Effector memory CD4-positive, alpha-beta T cell (primary cell): Measurements from ENCODE around the gene CCT5.

ENCODE experiments used
- DNase-seq, 3 donors: peaks; one replicate each; pipeline ENCODE4 v3.0.0-alpha.2; 2020
- H3K27ac ChIP-seq: 2 replicates; pipeline ENCODE4 v1.7.0; 2013; ENCODE audit warnings: mild to moderate bottlenecking, low read length, moderate library complexity; ENCODE audit not compliant: insufficient read depth, poor library complexity, severe bottlenecking
- H3K27me3 ChIP-seq: replicated peaks from 2 replicates; pipeline ENCODE4 v1.7.0; 2013; ENCODE audit warnings: mild to moderate bottlenecking, low read length; ENCODE audit not compliant: insufficient read depth, control insufficient read depth, poor library complexity, severe bottlenecking
- H3K36me3 ChIP-seq: 2 replicates; pipeline ENCODE4 v1.7.0; 2013; ENCODE audit warnings: mild to moderate bottlenecking, low read length, moderate library complexity; ENCODE audit not compliant: control insufficient read depth, insufficient read depth
- H3K4me1 ChIP-seq: 2 replicates; pipeline ENCODE4 v1.7.0; 2013; ENCODE audit warnings: low read length, mild to moderate bottlenecking; ENCODE audit not compliant: control insufficient read depth, insufficient read depth, poor library complexity, severe bottlenecking
- H3K4me3 ChIP-seq: 2 replicates; pipeline ENCODE4 v1.7.0; 2013; ENCODE audit warnings: low read length, low read depth, mild to moderate bottlenecking; ENCODE audit not compliant: insufficient read depth, poor library complexity, severe bottlenecking
- H3K9me3 ChIP-seq: 2 replicates; pipeline ENCODE4 v1.7.0; 2013; ENCODE audit warnings: mild to moderate bottlenecking, low read length, moderate library complexity; ENCODE audit not compliant: control insufficient read depth

The CCT5 gene

GRCh38 chr5:10219068-10219467 is 31.0 kb upstream of the CCT5 start:
- H3K27me3 ChIP-seq, result no peaks in the 10 kb centered on the region
- H3K36me3 ChIP-seq, result no peaks in the 10 kb centered on the region
- no peak overlapping the region for H3K4me3 ChIP-seq
- no peak for DNase-seq
- H3K4me1 ChIP-seq, result no peaks in the 10 kb centered on the region
- H3K9me3 ChIP-seq, result no peaks in the 10 kb centered on the region
- no peak overlapping the region for H3K27ac ChIP-seq

GRCh38 chr5:10220248-10220647 is 29.8 kb upstream of the CCT5 start:
- no peak for DNase-seq
- no peak overlapping the region for H3K27ac ChIP-seq
- H3K27me3 ChIP-seq, result no peaks in the 10 kb centered on the region
- H3K4me3 ChIP-seq, result no peak overlapping the region
- H3K4me1 ChIP-seq, result no peaks in the 10 kb centered on the region
- H3K36me3 ChIP-seq, result no peaks in the 10 kb centered on the region
- no peaks in the 10 kb centered on the region for H3K9me3 ChIP-seq

- no peaks in the 10 kb centered on the region for H3K36me3 ChIP-seq
- no peaks in the 10 kb centered on the region for H3K27me3 ChIP-seq
- no peak overlapping the region for H3K27ac ChIP-seq
- no peak for DNase-seq
- H3K4me3 ChIP-seq, result no peak overlapping the region
- H3K4me1 ChIP-seq, result no peaks in the 10 kb centered on the region
- no peaks in the 10 kb centered on the region for H3K9me3 ChIP-seq
Measured at GRCh38 chr5:10222326-10222725, 27.8 kb upstream of the CCT5 start.

- no peak for DNase-seq
Measured at GRCh38 chr5:10227379-10227778, 22.7 kb upstream of the CCT5 start.

GRCh38 chr5:10228288-10228687 is 21.8 kb upstream of the CCT5 start:
- no peak for DNase-seq
- H3K27ac ChIP-seq, result no peak overlapping the region
- H3K36me3 ChIP-seq, result no peaks in the 10 kb centered on the region

More at GRCh38 chr5:10227379-10227778, 22.7 kb upstream of the CCT5 start:
- no peaks in the 10 kb centered on the region for H3K9me3 ChIP-seq
- H3K27ac ChIP-seq, result no peak overlapping the region
- H3K27me3 ChIP-seq, result no peaks in the 10 kb centered on the region
- H3K4me3 ChIP-seq, result no peak overlapping the region
- H3K4me1 ChIP-seq, result no peaks in the 10 kb centered on the region
- no peaks in the 10 kb centered on the region for H3K36me3 ChIP-seq

GRCh38 chr5:10229306-10230048 is 20.6 kb upstream of the CCT5 start:
- no peaks in the 10 kb centered on the region for H3K9me3 ChIP-seq
- no peaks in the 10 kb centered on the region for H3K4me1 ChIP-seq
- no peaks in the 10 kb centered on the region for H3K27me3 ChIP-seq
- no peaks in the 10 kb centered on the region for H3K36me3 ChIP-seq
- no peak overlapping the region for H3K27ac ChIP-seq
- H3K4me3 ChIP-seq, result no peak overlapping the region
- DNase-seq, result no peak

More at GRCh38 chr5:10228288-10228687, 21.8 kb upstream of the CCT5 start:
- no peaks in the 10 kb centered on the region for H3K27me3 ChIP-seq
- no peak overlapping the region for H3K4me3 ChIP-seq
- no peaks in the 10 kb centered on the region for H3K4me1 ChIP-seq
- H3K9me3 ChIP-seq, result no peaks in the 10 kb centered on the region

- H3K4me1 ChIP-seq, result no peaks in the 10 kb centered on the region
- no peak overlapping the region for H3K27ac ChIP-seq
- no peaks in the 10 kb centered on the region for H3K27me3 ChIP-seq
- no peaks in the 10 kb centered on the region for H3K9me3 ChIP-seq
- no peak for DNase-seq
- H3K36me3 ChIP-seq, result peaks cover 7% of the 10 kb centered on the region
- no peak overlapping the region for H3K4me3 ChIP-seq
Measured at GRCh38 chr5:10232386-10232785, 17.7 kb upstream of the CCT5 start.

GRCh38 chr5:10233011-10233410 is 17.1 kb upstream of the CCT5 start:
- H3K27me3 ChIP-seq, result no peaks in the 10 kb centered on the region
- no peaks in the 10 kb centered on the region for H3K4me1 ChIP-seq
- no peak overlapping the region for H3K4me3 ChIP-seq
- no peaks in the 10 kb centered on the region for H3K9me3 ChIP-seq
- no peak for DNase-seq
- H3K27ac ChIP-seq, result no peak overlapping the region
- peaks cover 7% of the 10 kb centered on the region for H3K36me3 ChIP-seq

GRCh38 chr5:10233505-10233904 is 16.6 kb upstream of the CCT5 start:
- no peak overlapping the region for H3K4me3 ChIP-seq
- H3K9me3 ChIP-seq, result no peaks in the 10 kb centered on the region
- no peaks in the 10 kb centered on the region for H3K4me1 ChIP-seq
- no peaks in the 10 kb centered on the region for H3K27me3 ChIP-seq
- DNase-seq, result no peak
- no peak overlapping the region for H3K27ac ChIP-seq
- H3K36me3 ChIP-seq, result peaks cover 7% of the 10 kb centered on the region

- no peak overlapping the region for H3K27ac ChIP-seq
- H3K4me3 ChIP-seq, result no peak overlapping the region
- H3K4me1 ChIP-seq, result no peaks in the 10 kb centered on the region
- H3K9me3 ChIP-seq, result no peaks in the 10 kb centered on the region
- no peaks in the 10 kb centered on the region for H3K27me3 ChIP-seq
- peaks cover 7% of the 10 kb centered on the region for H3K36me3 ChIP-seq
- DNase-seq, result no peak
Measured at GRCh38 chr5:10235350-10235749, 14.7 kb upstream of the CCT5 start.
